AG04449 (cell line): ENCODE measurements around the gene MEOX1.

Source experiments
- CTCF ChIA-PET: fragments of 350-600 bp; formaldehyde crosslinking; extraction: SDS; loops from one replicate; lab custom pipeline; 2021; ENCODE audit warnings: antibody characterized with exemption; lab: Yijun Ruan, JAX
- POLR2A ChIA-PET: fragments of 400-600, 350-600 bp; formaldehyde crosslinking; extraction: SDS; loops from one replicate; lab custom pipeline; 2020; ENCODE audit warnings: antibody characterized with exemption, inconsistent platforms; lab: Yijun Ruan, JAX
- DNase-seq: peaks from one replicate; pipeline ENCODE4 v3.0.0-alpha.2; 2010; ENCODE audit warnings: low read depth, low spot score
- H3K4me3 ChIP-seq: 2 replicates; pipeline ENCODE4 v1.5.1; 2011; ENCODE audit warnings: low read depth, mild to moderate bottlenecking, control low read depth, low read length
- TF ChIP-seq, protein P1 (sequence below): IDR thresholded peaks from one replicate; pipeline ENCODE4 v1.5.1; 2011; ENCODE audit warnings: mild to moderate bottlenecking, moderate library complexity, low read length, control low read depth, inconsistent platforms; ENCODE audit not compliant: insufficient read depth; ENCODE audit errors: missing control alignments

The MEOX1 gene

DNA sequence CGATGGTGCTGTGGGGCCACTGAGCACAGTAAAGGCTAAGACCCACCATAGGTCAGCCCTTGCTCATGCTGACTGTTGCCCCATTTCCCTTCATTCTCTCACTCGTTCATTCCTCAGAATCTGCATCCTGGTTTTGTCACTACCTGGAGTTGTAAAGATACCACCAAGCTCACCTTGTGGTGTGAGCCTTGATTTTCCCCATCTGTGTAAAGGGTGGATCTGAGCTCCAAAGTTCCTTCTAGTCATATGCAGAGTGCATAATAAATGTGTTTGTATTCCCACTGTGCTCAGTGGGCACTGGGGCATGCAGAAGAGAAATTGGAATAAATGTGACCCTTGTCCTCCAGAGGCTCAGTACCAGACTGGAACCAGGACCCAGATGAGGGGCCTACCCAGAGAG is 35.2 kb upstream of the MEOX1 start:
- ChIA-PET CTCF (interaction anchor here (1.5 to 24.6 kb wide), 7 partner anchors 20 to 120 kb away, joined by 3 to 1463 read pairs (median 9); partner anchors contain the start of gene SOST), POLR2A (no interaction called here)
- TF ChIP-seq, protein P1, sequence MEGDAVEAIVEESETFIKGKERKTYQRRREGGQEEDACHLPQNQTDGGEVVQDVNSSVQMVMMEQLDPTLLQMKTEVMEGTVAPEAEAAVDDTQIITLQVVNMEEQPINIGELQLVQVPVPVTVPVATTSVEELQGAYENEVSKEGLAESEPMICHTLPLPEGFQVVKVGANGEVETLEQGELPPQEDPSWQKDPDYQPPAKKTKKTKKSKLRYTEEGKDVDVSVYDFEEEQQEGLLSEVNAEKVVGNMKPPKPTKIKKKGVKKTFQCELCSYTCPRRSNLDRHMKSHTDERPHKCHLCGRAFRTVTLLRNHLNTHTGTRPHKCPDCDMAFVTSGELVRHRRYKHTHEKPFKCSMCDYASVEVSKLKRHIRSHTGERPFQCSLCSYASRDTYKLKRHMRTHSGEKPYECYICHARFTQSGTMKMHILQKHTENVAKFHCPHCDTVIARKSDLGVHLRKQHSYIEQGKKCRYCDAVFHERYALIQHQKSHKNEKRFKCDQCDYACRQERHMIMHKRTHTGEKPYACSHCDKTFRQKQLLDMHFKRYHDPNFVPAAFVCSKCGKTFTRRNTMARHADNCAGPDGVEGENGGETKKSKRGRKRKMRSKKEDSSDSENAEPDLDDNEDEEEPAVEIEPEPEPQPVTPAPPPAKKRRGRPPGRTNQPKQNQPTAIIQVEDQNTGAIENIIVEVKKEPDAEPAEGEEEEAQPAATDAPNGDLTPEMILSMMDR = no peak
- no peak for DNase-seq
- H3K4me3 ChIP-seq = no peak overlapping the region

DNA sequence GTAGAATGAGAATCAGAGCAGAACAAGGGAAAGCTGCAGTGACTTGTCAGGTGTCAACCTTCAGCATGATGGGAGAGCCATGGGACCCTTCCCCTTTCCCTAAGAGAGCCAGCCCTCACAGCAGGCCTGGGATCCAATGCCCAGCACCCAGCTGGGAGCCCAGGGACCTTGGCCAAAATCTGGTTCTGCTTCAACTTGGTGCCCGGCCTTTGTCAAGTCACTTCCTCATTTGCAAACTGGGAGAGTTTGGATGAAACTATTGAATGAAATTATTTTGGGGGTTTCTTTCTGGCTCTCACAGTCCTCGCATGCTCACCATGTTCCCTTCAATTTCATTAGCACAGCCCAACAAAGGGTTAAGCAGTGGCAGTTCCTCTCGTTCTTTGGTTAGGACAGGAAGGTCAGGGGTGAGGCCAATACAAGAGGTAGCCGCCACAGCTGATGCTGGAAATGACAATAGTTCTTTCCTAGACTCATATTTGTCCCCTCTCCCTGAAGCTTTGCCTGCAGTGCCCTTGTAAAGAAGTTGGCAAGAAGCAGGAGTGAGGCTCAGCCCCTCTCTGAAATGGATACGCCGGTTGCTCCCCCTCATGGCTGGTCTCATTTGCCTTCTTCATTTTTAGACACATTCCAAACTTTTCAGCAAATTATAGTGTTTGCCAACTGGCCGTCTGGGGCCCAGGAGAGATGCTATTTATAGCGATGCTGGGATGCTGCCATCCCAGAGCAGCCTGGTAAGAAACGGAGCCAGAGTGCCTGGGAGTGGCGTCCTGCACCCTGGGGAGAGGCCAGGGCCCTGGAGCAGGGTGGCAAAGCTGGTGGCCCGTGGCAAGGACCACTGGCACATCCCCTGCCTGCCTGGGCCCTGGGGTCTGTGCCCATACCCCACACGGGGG is 34.5 kb upstream of the MEOX1 start:
- POLR2A ChIA-PET = no interaction called here
- TF ChIP-seq, protein P1 = peak; percentile 9
- CTCF ChIA-PET = interaction anchor here (1.0 to 24.6 kb wide), 15 partner anchors 13 to 150 kb away, joined by 3 to 1463 read pairs (median 12); partner anchors contain the start of genes DUSP3 and SOST
- no peak for DNase-seq
- no peak overlapping the region for H3K4me3 ChIP-seq

DNA sequence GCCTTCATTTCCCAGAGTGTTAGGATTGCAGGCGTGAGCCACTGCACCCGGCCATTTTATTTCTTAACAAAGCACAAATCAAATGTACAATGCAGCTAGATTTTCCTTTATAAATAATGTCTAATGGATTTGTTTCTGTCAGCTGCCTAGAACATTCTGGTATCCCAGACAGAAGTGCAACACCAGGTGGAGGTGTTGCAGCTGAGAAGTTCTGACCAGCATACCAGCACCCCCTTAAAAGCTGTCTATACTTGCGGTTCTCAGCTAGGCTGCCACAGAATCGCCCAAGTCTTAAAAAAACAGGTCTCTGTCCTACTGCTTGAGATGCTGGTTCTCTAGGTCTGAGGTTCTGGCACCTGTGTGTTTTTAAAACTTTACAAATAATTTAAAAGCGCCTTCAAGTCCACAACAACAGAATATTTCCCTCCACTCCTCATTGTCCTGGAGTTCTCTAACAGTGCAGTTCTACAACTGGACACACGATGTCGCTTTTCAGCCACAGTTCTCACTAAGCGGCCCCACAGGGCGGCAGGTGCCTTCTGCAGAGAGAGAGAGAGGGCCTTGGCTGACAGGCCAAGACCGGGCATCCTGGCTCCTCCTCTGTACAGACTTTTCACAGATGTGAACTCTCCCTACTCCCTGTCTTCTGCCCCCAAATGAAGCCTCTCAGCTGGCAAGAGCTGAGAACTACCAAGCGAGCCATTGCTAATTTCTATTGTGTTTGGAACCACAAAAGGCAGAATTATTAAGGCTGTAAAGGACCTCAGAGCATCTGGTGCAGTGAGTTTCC is 32.6 kb upstream of the MEOX1 start:
- H3K4me3 ChIP-seq = no peak overlapping the region
- ChIA-PET CTCF (interaction anchor here (0.9 to 24.6 kb wide), 35 partner anchors 9 to 210 kb away, joined by 3 to 1463 read pairs (median 7); partner anchors contain the start of genes DHX8, DUSP3 and SOST), POLR2A (interaction anchor here (1.2 kb wide), 1 partner anchor 66 kb away, joined by 5 read pairs; no protein-coding TSS in a partner anchor)
- DNase-seq = no peak
- TF ChIP-seq, protein P1 = peak; percentile 78

DNA sequence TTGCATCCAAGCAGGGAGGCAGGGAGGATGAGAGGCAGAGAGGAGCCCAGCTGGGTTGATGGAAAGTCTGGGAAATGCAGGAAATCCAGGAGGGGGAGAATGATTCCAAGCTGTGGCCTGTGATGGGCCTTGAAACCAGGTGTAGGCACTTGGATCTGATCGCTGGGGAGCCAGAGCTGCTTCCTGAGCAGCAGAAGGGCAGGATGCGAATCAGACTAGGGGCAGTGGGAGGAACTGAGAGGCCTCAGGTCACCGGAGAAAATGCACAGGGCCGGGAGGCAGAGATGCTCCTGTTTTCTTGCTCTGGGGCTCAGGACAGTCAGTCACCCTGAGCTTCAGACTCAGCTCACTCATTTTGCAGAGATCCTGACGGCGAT is 29.6 kb upstream of the MEOX1 start:
- DNase-seq = no peak
- CTCF ChIA-PET = interaction anchor here (1.0 to 24.6 kb wide), 12 partner anchors 8 to 219 kb away, joined by 3 to 1463 read pairs (median 6); partner anchors contain the start of gene SOST
- H3K4me3 ChIP-seq = no peak overlapping the region
- POLR2A ChIA-PET = no interaction called here
- TF ChIP-seq, protein P1 = no peak

DNA sequence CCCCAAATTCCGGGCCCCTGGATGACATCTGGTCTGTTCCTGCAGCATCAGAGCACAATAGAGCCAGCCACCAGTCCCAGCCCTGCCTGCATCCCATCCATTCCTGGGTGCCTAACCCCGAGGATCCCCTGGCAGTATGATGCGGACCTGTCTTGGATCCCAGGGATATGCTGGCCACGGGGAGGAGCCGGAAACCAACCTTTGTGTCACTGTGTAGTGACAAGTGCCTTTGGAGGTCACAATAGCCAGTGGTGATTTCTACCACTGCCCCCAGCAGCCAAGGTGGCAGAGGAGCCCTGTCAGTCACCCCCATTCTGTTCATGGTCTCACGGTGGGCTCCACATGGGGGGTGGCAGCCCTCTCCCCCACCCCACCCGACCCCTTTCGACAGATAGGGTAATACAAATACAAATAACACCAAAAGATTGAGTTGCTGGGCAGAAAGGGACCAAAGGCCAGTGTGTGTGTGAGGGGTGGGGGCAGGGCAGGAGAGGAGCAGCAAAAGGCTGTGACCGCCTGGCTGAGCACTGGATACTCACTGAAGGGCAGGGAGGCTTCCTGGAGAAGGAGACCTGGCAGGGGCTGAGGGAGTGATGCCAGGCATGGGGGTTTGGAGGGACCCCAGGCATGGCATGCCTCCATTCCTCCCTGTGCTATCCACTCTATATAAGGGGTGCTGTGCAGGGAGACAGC is 29.0 kb upstream of the MEOX1 start:
- ChIA-PET CTCF (interaction anchor here (1.0 to 24.6 kb wide), 10 partner anchors 7 to 114 kb away, joined by 3 to 1463 read pairs (median 4); partner anchors contain the start of gene SOST), POLR2A (no interaction called here)
- no peak overlapping the region for H3K4me3 ChIP-seq
- DNase-seq = no peak
- TF ChIP-seq, protein P1 = no peak
